ENCODE results near the gene FERMT3. TPM values are rescaled to one million over a fixed set of nuclear protein-coding genes. Genes with fewer than 3 reads are reported as not detected.

FERMT3 gene
- total and polyA plus RNA-seq, 2 of the 13 experiments (the other 11 are each of a cell fraction or from before 2014, with no cell fraction given), result 0.29 TPM; not detected in 1

DNA sequence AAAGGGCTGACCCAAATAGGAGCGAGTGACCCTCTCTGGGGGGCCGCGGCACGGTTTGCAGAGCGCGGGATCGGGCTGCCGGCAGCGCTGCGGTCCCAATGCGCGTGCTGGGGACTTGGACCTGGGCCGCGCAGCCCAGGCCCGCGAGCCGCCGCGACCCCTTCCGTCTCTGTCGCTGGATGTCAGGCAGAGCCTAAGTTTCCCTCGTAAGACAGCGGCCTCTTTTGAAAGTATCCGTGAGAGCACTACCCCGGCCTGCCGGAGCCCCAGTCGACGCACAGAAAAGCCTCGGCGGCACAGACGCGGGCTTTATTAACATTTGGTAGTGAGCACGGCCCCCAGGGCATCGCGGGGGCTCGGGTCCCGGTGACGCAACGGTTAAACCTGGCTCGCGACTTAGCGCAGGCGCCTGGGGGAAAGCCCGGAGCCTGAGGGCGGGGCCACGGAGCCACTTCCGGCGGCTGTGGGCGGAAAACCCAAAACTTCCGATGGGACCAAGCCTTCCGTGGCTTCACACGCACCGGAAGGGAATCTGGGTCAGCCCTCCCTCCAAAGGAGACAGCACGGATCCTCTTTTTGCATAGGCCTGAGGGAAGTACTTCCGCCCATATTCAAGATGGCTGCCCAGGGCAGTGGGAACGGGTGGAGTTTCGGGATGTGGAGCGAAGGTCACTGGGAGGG, 63.2 kb downstream of the FERMT3 start (continued):
- TF ChIP-seq DZIP1 (CRISPR knock-in tag; IDR thresholded peaks at IDR 0.05) (no peak), KLF13 (CRISPR knock-in tag; IDR thresholded peaks at IDR 0.05) (no peak), YEATS2 (CRISPR knock-in tag; IDR thresholded peaks at IDR 0.05; ENCODE audit: borderline replicate concordance) (peak; percentile 92; the same call in 1 of the 2 replicates), JARID2 (CRISPR knock-in tag; IDR thresholded peaks at IDR 0.05; ENCODE audit: insufficient replicate concordance) (no peak), CEBPZ (IDR thresholded peaks at IDR 0.05; ENCODE audit: low read length) (no peak), ZNF878 (CRISPR knock-in tag; IDR thresholded peaks at IDR 0.05) (no peak), FOXA1 (IDR thresholded peaks at IDR 0.05) (no peak), FOXA1 (CRISPR knock-in tag; IDR thresholded peaks at IDR 0.05) (no peak), ZNF772 (CRISPR knock-in tag; IDR thresholded peaks at IDR 0.05) (no peak; the same call in 1 of the 2 replicates), HIVEP1 (CRISPR knock-in tag; IDR thresholded peaks at IDR 0.05) (peak; percentile 25; the same call in 1 of the 2 replicates), IRX3 (CRISPR knock-in tag; IDR thresholded peaks at IDR 0.05; ENCODE audit: borderline replicate concordance, low read depth) (no peak), ZNF225 (CRISPR knock-in tag; IDR thresholded peaks at IDR 0.05) (no peak), ZNF607 (CRISPR knock-in tag; IDR thresholded peaks at IDR 0.05; ENCODE audit: borderline replicate concordance) (no peak; the same call in 1 of the 2 replicates), TCF7 (IDR thresholded peaks at IDR 0.05; ENCODE audit: low read depth) (no peak), NPAS2 (CRISPR knock-in tag; IDR thresholded peaks at IDR 0.05; ENCODE audit: borderline replicate concordance) (no peak)
- TF ChIP-seq, protein P1, sequence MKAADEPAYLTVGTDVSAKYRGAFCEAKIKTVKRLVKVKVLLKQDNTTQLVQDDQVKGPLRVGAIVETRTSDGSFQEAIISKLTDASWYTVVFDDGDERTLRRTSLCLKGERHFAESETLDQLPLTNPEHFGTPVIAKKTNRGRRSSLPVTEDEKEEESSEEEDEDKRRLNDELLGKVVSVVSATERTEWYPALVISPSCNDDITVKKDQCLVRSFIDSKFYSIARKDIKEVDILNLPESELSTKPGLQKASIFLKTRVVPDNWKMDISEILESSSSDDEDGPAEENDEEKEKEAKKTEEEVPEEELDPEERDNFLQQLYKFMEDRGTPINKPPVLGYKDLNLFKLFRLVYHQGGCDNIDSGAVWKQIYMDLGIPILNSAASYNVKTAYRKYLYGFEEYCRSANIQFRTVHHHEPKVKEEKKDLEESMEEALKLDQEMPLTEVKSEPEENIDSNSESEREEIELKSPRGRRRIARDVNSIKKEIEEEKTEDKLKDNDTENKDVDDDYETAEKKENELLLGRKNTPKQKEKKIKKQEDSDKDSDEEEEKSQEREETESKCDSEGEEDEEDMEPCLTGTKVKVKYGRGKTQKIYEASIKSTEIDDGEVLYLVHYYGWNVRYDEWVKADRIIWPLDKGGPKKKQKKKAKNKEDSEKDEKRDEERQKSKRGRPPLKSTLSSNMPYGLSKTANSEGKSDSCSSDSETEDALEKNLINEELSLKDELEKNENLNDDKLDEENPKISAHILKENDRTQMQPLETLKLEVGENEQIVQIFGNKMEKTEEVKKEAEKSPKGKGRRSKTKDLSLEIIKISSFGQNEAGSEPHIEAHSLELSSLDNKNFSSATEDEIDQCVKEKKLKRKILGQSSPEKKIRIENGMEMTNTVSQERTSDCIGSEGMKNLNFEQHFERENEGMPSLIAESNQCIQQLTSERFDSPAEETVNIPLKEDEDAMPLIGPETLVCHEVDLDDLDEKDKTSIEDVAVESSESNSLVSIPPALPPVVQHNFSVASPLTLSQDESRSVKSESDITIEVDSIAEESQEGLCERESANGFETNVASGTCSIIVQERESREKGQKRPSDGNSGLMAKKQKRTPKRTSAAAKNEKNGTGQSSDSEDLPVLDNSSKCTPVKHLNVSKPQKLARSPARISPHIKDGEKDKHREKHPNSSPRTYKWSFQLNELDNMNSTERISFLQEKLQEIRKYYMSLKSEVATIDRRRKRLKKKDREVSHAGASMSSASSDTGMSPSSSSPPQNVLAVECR (CRISPR knock-in tag; IDR thresholded peaks at IDR 0.05; ENCODE audit: borderline replicate concordance), result peak; percentile 79; the same call in 1 of the 2 replicates
- TF ChIP-seq, protein P2, sequence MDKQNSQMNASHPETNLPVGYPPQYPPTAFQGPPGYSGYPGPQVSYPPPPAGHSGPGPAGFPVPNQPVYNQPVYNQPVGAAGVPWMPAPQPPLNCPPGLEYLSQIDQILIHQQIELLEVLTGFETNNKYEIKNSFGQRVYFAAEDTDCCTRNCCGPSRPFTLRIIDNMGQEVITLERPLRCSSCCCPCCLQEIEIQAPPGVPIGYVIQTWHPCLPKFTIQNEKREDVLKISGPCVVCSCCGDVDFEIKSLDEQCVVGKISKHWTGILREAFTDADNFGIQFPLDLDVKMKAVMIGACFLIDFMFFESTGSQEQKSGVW (CRISPR knock-in tag; IDR thresholded peaks at IDR 0.05; ENCODE audit: borderline replicate concordance), result no peak
